Caco-2 (cell line): ENCODE results near the gene CTNNA2. TPM values are rescaled to one million over a fixed set of nuclear protein-coding genes. Genes with fewer than 3 reads are reported as not detected.

ENCODE experiments used
- BruUV-seq: library from RNA; stranded (reverse); fragments of 400-500 nt; replicated peaks from 2 replicates; lab custom pipeline; 2021; lab: Mats Ljungman, UMichigan
- CTCF ChIA-PET: fragments of 300-600 bp; sonication (Branson Sonifier 250); formaldehyde crosslinking; loops from one replicate; lab custom pipeline; 2022; ENCODE audit warnings: antibody characterized with exemption; lab: Charles Lee
- POLR2A ChIA-PET: fragments of 300-600 bp; sonication (Branson Sonifier 250); formaldehyde crosslinking; loops from one replicate; lab custom pipeline; 2022; ENCODE audit warnings: antibody characterized with exemption; lab: Charles Lee
- DNase-seq, 2 experiments: peaks; one replicate each; pipeline versions ENCODE4 v3.0.0 to v3.0.0-alpha.2; 2020 to 2022
- H3K27me3 ChIP-seq: replicated peaks from 2 replicates; pipeline ENCODE4 v1.6.0; 2011; ENCODE audit warnings: low read length; ENCODE audit not compliant: control insufficient read depth, insufficient read depth
- H3K36me3 ChIP-seq: 2 replicates; pipeline ENCODE4 v1.5.1; 2011; ENCODE audit warnings: low read length; ENCODE audit not compliant: control insufficient read depth, insufficient read depth
- H3K4me1 ChIP-seq: fragments of 250-450 bp; sonication (Bioruptor Pico); 2 replicates; pipeline ENCODE4 v1.5.1; 2020; ENCODE audit warnings: mild to moderate bottlenecking
- H3K4me3 ChIP-seq: 2 replicates; pipeline ENCODE4 v1.5.1; 2011; ENCODE audit warnings: low read depth, mild to moderate bottlenecking, control low read depth, low read length
- H3K9me3 ChIP-seq: fragments of 250-450 bp; sonication (Bioruptor Pico); 2 replicates; pipeline ENCODE4 v1.5.1; 2020; ENCODE audit warnings: mild to moderate bottlenecking, moderate library complexity
- H3K27ac Mint-ChIP-seq: one replicate; pipeline ENCODE4 v1.8.0; 2022; ENCODE audit warnings: mixed read lengths; ENCODE audit not compliant: unreplicated experiment
- H3K27me3 Mint-ChIP-seq: one replicate; pipeline ENCODE4 v1.8.0; 2022; ENCODE audit warnings: mixed read lengths; ENCODE audit not compliant: insufficient read depth, unreplicated experiment
- H3K36me3 Mint-ChIP-seq: one replicate; pipeline ENCODE4 v1.8.0; 2022; ENCODE audit warnings: mild to moderate bottlenecking, mixed read lengths; ENCODE audit not compliant: insufficient read depth, unreplicated experiment
- H3K4me1 Mint-ChIP-seq: one replicate; pipeline ENCODE4 v1.8.0; 2022; ENCODE audit warnings: low read depth, mixed read lengths; ENCODE audit not compliant: unreplicated experiment
- H3K4me3 Mint-ChIP-seq: one replicate; pipeline ENCODE4 v1.8.0; 2022; ENCODE audit warnings: mild to moderate bottlenecking, moderate library complexity, mixed read lengths; ENCODE audit not compliant: unreplicated experiment
- H3K9me3 Mint-ChIP-seq: one replicate; pipeline ENCODE4 v1.8.0; 2022; ENCODE audit warnings: mixed read lengths; ENCODE audit not compliant: unreplicated experiment
- intact Hi-C: fragments of 100-400 bp; cut with micrococcal nuclease; formaldehyde crosslinking; loops from one replicate; pipeline ENCODE4 v1.10.0; 2022; ENCODE audit not compliant: unreplicated experiment
- total RNA-seq: library from RNA; stranded (reverse); gene quantifications from 2 replicates; pipeline ENCODE4 v1.2.3, GENCODE V29; 2022
- TF ChIP-seq, protein P1 (sequence below), 2 experiments: fragments of 200-600 bp in 1 of 2; IDR thresholded peaks; 1 replicate in 1 of 2; 2 replicates in 1 of 2; pipeline versions ENCODE4 v1.5.1 to v1.8.0; 2011 to 2022; ENCODE audit warnings: antibody characterized with exemption in 1 of 2, control low read depth in 1 of 2, inconsistent platforms in 1 of 2, low read depth in 1 of 2, low read length in 1 of 2, mild to moderate bottlenecking in 1 of 2, moderate library complexity in 1 of 2; ENCODE audit not compliant: insufficient read depth in 1 of 2, severe bottlenecking in 1 of 2, unreplicated experiment in 1 of 2

Gene CTNNA2
- total RNA-seq, 1 experiment from 2014 or later, result not detected

DNA sequence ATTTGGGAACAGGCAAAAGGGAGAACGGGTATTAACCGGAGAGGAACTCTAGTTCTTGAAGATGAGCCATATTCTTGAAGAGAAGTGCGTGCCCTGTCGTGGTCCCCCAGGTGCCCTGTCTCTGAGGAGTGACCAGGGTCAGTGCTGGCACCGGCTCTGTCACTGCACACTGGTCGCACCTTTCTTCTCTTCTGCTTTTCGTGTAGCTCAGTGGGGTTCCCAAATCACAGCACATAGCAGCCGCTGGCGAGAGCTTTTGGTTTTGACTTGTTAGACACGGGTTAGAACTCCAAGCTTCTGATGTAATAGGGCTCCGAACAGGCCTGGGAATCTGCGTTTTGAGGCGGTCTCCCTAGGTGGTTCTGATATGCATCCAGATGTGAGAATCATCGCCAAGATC lies 810.1 kb downstream of the CTNNA2 start:
- Mint-ChIP-seq H3K27me3 (peaks cover 2% of the 10 kb centered on the region), H3K27ac (no peak overlapping the region), H3K4me3 (no peak overlapping the region), H3K36me3 (no peaks in the 10 kb centered on the region), H3K4me1 (no peaks in the 10 kb centered on the region), H3K9me3 (no peaks in the 10 kb centered on the region)
- CTCF ChIA-PET, result interaction anchor here (1.0 to 1.9 kb wide), 2 partner anchors 176 to 178 kb away, joined by 3 to 4 read pairs; no protein-coding TSS in a partner anchor
- no TSS peak for BruUV-seq
- intact Hi-C loops, result no loop called here
- no peak overlapping the region for H3K4me3 ChIP-seq
- TF ChIP-seq, protein P1, sequence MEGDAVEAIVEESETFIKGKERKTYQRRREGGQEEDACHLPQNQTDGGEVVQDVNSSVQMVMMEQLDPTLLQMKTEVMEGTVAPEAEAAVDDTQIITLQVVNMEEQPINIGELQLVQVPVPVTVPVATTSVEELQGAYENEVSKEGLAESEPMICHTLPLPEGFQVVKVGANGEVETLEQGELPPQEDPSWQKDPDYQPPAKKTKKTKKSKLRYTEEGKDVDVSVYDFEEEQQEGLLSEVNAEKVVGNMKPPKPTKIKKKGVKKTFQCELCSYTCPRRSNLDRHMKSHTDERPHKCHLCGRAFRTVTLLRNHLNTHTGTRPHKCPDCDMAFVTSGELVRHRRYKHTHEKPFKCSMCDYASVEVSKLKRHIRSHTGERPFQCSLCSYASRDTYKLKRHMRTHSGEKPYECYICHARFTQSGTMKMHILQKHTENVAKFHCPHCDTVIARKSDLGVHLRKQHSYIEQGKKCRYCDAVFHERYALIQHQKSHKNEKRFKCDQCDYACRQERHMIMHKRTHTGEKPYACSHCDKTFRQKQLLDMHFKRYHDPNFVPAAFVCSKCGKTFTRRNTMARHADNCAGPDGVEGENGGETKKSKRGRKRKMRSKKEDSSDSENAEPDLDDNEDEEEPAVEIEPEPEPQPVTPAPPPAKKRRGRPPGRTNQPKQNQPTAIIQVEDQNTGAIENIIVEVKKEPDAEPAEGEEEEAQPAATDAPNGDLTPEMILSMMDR (IDR thresholded peaks at IDR 0.05; ENCODE audit: insufficient read depth in 1 of 2, low read depth in 1 of 2, low read length in 1 of 2, severe bottlenecking in 1 of 2, unreplicated experiment in 1 of 2), result no peak
- POLR2A ChIA-PET, result no interaction called here
- H3K27me3 ChIP-seq, result no peaks in the 10 kb centered on the region
- H3K36me3 ChIP-seq, result no peaks in the 10 kb centered on the region
- no peak for DNase-seq
- no peaks in the 10 kb centered on the region for H3K9me3 ChIP-seq
- no peaks in the 10 kb centered on the region for H3K4me1 ChIP-seq

DNA sequence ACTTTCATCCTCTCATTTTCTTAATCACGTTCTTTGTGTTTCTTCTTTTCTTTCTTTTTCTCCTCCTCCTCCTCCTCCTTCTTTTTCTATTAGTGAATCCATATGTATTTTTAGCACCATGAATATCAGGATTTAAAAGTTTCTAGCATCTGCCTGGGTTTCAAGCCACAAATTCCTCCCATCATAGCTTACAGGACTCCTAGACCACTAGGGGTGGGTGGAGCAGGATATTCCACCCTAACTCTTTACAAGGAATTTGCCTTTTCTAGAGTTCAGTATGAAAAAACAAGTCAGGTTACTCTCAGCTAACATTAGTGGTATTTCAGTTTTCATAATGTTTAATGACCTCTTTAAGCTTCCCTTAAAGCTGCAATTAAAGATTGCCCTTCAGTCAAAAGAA lies 810.8 kb downstream of the CTNNA2 start:
- Histone ChIP-seq H3K27me3 (no peaks in the 10 kb centered on the region), H3K4me3 (no peak overlapping the region), H3K4me1 (no peaks in the 10 kb centered on the region), H3K9me3 (no peaks in the 10 kb centered on the region), H3K36me3 (no peaks in the 10 kb centered on the region)
- H3K27me3 Mint-ChIP-seq, result peaks cover 2% of the 10 kb centered on the region
- TF ChIP-seq, protein P1 (IDR thresholded peaks at IDR 0.05; ENCODE audit: insufficient read depth in 1 of 2, low read depth in 1 of 2, low read length in 1 of 2, severe bottlenecking in 1 of 2, unreplicated experiment in 1 of 2), result no peak
- no peak for DNase-seq
- H3K36me3 Mint-ChIP-seq, result no peaks in the 10 kb centered on the region
- ChIA-PET POLR2A (no interaction called here), CTCF (interaction anchor here (1.0 to 1.9 kb wide), 2 partner anchors 175 to 178 kb away, joined by 3 to 4 read pairs; no protein-coding TSS in a partner anchor)
- H3K4me1 Mint-ChIP-seq, result no peaks in the 10 kb centered on the region
- intact Hi-C loops, result no loop called here
- no peaks in the 10 kb centered on the region for H3K9me3 Mint-ChIP-seq
- no peak overlapping the region for H3K4me3 Mint-ChIP-seq
- no peak overlapping the region for H3K27ac Mint-ChIP-seq
- no TSS peak for BruUV-seq

DNA sequence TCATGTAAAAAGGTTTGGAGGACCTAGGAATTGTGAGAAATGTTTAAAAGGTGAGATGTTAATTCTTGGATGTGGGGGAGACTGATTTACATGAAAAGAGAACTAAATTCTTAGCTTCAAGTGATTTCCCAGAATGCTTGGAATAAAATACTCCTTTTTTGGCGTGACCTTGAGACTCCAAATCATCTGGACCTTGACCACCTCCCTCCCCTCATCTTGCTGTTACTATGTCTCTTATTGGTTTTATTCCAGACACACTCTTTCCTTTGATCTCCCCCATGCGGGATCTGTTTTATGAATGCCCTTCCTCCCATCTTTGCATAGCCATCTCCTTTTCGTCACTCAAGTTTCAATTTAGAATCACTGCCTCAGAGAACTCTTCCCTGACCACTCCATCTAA lies 811.7 kb downstream of the CTNNA2 start:
- POLR2A ChIA-PET, result no interaction called here
- TF ChIP-seq, protein P1 (IDR thresholded peaks at IDR 0.05; ENCODE audit: insufficient read depth in 1 of 2, low read depth in 1 of 2, low read length in 1 of 2, severe bottlenecking in 1 of 2, unreplicated experiment in 1 of 2), result no peak

More for the DNA sequence above, 811.7 kb downstream of the CTNNA2 start:
- Histone ChIP-seq H3K4me1 (no peaks in the 10 kb centered on the region), H3K4me3 (no peak overlapping the region), H3K27me3 (no peaks in the 10 kb centered on the region), H3K36me3 (no peaks in the 10 kb centered on the region; the same call in 1 of the 2 replicates), H3K9me3 (no peaks in the 10 kb centered on the region)
- BruUV-seq, result no TSS peak
- Mint-ChIP-seq H3K4me1 (no peaks in the 10 kb centered on the region), H3K9me3 (no peaks in the 10 kb centered on the region), H3K27ac (no peak overlapping the region), H3K27me3 (peaks cover 2% of the 10 kb centered on the region), H3K4me3 (no peak overlapping the region), H3K36me3 (no peaks in the 10 kb centered on the region)
- CTCF ChIA-PET, result interaction anchor here (1.9 kb wide), 1 partner anchor 175 kb away, joined by 4 read pairs; no protein-coding TSS in a partner anchor
- intact Hi-C loops, result no loop called here
- no peak for DNase-seq
